ENCODE data around the gene SUPT3H. TPM values are rescaled to one million over a fixed set of nuclear protein-coding genes. Genes with fewer than 3 reads are reported as not detected.

The SUPT3H gene
- total and polyA plus RNA-seq, 2 of the 8 experiments (the other 6 are each of a cell fraction or from before 2014, with no cell fraction given), result 18.8 to 23.0 TPM

DNA sequence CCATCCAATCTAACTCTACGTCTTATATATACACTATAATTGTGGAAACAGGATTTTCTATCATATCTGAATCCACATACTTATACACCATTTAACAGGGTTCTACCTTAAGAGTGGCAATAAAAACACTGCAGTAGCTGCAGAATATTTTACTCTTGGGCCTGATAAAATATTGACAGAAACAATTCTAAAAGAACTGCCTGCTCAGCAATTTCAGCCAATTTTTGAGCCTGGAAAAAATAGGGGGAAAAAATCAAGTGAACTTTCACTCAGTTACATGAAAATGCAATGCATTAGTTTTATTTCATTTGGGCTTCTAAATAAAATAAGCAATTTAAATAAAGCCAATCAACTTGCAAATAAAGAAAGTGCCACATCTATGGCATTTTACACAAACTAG lies 296.1 kb downstream of the SUPT3H start:
- Histone ChIP-seq H2BK12ac (ENCODE audit: low read depth, low read length) (no peak overlapping the region), H4K91ac (replicated peaks; ENCODE audit: insufficient read length, low read length) (no peak overlapping the region), H3K18ac (ENCODE audit: extremely low read depth, low read length) (no peak overlapping the region), H2BK5ac (ENCODE audit: low read depth, low read length) (no peak overlapping the region), H3K4ac (replicated peaks; ENCODE audit: insufficient read length, low read depth, low read length) (no peak overlapping the region), H3K4me1 (replicated peaks in 1 of 4; ENCODE audit: control insufficient read depth in 3 of 4, insufficient read depth in 4 of 4, low read length in 3 of 4) (no peaks in the 10 kb centered on the region), H4K8ac (ENCODE audit: extremely low read depth, insufficient read depth, low read length) (no peak overlapping the region), H3K4me2 (ENCODE audit: insufficient read depth in 1 of 2, low read depth in 2 of 2, low read length in 2 of 2) (no peak overlapping the region), H3K56ac (replicated peaks; ENCODE audit: insufficient read length, low read depth, low read length) (no peak overlapping the region), H3K27ac (ENCODE audit: low read depth, low read length) (no peak overlapping the region), H3K9ac (replicated peaks in 1 of 4; ENCODE audit: extremely low read depth in 1 of 4, low read depth in 3 of 4, low read length in 3 of 4) (no peak overlapping the region), H2AK5ac (ENCODE audit: low read depth, low read length) (no peak overlapping the region), H3K79me1 (ENCODE audit: low read depth, low read length) (no peaks in the 10 kb centered on the region), H3K27me3 (replicated peaks in 1 of 4; ENCODE audit: control insufficient read depth in 3 of 4, extremely low read depth in 1 of 4, insufficient read depth in 3 of 4, low read length in 3 of 4) (no peaks in the 10 kb centered on the region), H3K14ac (ENCODE audit: insufficient read length) (no peak overlapping the region), H2BK20ac (ENCODE audit: low read length) (no peak overlapping the region), H2BK120ac (replicated peaks; ENCODE audit: low read depth, low read length) (no peak overlapping the region), H3K36me3 (ENCODE audit: control insufficient read depth in 2 of 4, insufficient read depth in 4 of 4, low read length in 3 of 4) (no peaks in the 10 kb centered on the region), H3K4me3 (ENCODE audit: extremely low read depth in 1 of 4, insufficient read depth in 2 of 4, low read depth in 3 of 4, low read length in 4 of 4) (no peak overlapping the region), H2AFZ (ENCODE audit: low read length) (no peak overlapping the region), H4K20me1 (replicated peaks in 1 of 2; ENCODE audit: control insufficient read depth in 1 of 2, insufficient read depth in 2 of 2, low read length in 2 of 2) (no peaks in the 10 kb centered on the region), H3K79me2 (ENCODE audit: control insufficient read depth in 1 of 2, insufficient read depth in 2 of 2, low read length in 2 of 2) (no peaks in the 10 kb centered on the region), H3K23ac (ENCODE audit: insufficient read length) (no peak overlapping the region), H4K5ac (ENCODE audit: insufficient read length, low read depth, low read length) (no peak overlapping the region), H3K9me3 (ENCODE audit: insufficient read depth in 2 of 2, low read depth in 1 of 2, low read length in 1 of 2) (peaks cover 0 to 5% of the 10 kb centered on the region in 2 experiments; a peak in 1 of 4 replicates), H3K23me2 (ENCODE audit: low read depth, low read length) (no peaks in the 10 kb centered on the region), H2BK15ac (ENCODE audit: low read length) (no peak overlapping the region)
- FAIRE-seq (no peak), DNase-seq (ENCODE audit: low read depth in 1 of 2, low spot score in 2 of 2) (no peak)
- ChIA-PET CTCF (ENCODE audit: partially characterized antibody) (interaction anchor here (1.0 kb wide), 1 partner anchor 606 kb away, joined by 5 read pairs; no protein-coding TSS in a partner anchor), POLR2A (ENCODE audit: partially characterized antibody) (no interaction called here)
- TF ChIP-seq MAFK (IDR thresholded peaks at IDR 0.05; ENCODE audit: low read depth, low read length), result peak; percentile 69
- TF ChIP-seq POU5F1 (IDR thresholded peaks at IDR 0.05; ENCODE audit: low read depth, low read length), result no peak
- TF ChIP-seq CEBPB (IDR thresholded peaks at IDR 0.05; ENCODE audit: low read depth, low read length), result no peak
- 83% methylated on average over 1 of the region's 1 CpG; no CpG with 5 or more reads in 1 of the 2 experiments for WGBS, 2 experiments (ENCODE audit: extremely low coverage in 1 of 2, insufficient coverage in 1 of 2, insufficient read length in 1 of 2, insufficient replicate concordance in 2 of 2, low coverage in 1 of 2, low lambda C conversion rate in 2 of 2, missing lambda C conversion rate in 1 of 2)
